GM19463 (cell line): ENCODE results near the gene HSF4.

Experiments used
- ATAC-seq: cut with Tn5 transposase; IDR thresholded peaks from one replicate; pipeline ENCODE4 v1.9.1; 2021; ENCODE audit warnings: mild to moderate bottlenecking, moderate library complexity; ENCODE audit not compliant: unreplicated experiment

The HSF4 gene

GRCh38 chr16:67215706-67216105 lies 51.2 kb downstream of the HSF4 start:
- ATAC-seq = no peak

GRCh38 chr16:67216612-67217490 lies 52.3 kb downstream of the HSF4 start:
- ATAC-seq = no peak
